Erythroblast (primary cell): ENCODE results near the gene DOCK8.

Source experiments
- DNase-seq, 2 experiments: peaks; one replicate each; lab custom pipeline; 2025; lab: John Stamatoyannopoulos, UW
- GATA1 ChIP-seq: IDR thresholded peaks from 2 replicates; pipeline ENCODE4 v1.6.1; 2011; ENCODE audit warnings: low read depth, mild to moderate bottlenecking, control low read depth, low read length, moderate library complexity
- POLR2A ChIP-seq: IDR thresholded peaks from 2 replicates; pipeline ENCODE4 v1.6.1; 2011; ENCODE audit warnings: mild to moderate bottlenecking, low read length

DOCK8 gene

GRCh38 chr9:331197-331596 is 116.5 kb downstream of the DOCK8 start:
- TF ChIP-seq GATA1 (no peak), POLR2A (no peak)
- DNase-seq = no peak

DNA sequence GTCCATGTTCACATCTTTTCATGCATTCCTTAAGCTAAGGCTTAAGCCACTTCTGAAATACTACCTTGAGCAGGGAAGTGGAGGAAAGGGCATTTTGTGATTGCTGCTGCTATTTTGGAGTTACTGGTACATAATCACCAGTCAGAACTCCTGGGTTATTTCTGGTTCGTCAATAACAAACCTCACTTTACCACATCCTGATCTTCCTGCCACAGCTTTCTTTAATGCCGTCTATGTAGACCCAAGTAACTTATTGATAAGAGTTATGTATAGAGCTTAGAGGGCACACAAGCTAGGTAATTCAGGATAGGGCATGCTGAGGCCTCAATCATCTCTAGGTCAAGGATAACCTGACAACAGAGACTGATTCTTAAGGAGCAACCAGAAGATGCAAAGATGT is 120.7 kb downstream of the DOCK8 start:
- no peak for DNase-seq
- TF ChIP-seq GATA1 (no peak), POLR2A (no peak)

DNA sequence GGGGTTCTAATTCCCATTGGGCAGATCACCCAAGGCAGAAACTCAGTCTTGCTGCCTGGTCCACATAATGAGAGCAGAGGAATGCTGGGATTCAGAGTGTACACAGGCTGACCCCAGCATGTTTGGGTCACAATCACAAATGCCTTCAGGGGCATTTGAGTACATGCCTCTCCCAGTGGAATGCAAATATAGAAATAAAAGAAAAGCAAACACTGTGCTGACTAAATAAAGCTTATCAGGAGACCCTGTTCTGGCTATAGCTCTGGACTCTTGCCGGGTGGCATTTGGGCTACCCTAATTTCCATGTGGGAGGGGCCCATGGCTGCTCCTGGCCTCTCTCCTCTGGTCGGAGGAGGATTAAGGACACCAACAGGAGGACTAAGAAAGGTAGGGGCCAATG is 121.4 kb downstream of the DOCK8 start:
- TF ChIP-seq POLR2A (no peak), GATA1 (no peak)
- DNase-seq = no peak

DNA sequence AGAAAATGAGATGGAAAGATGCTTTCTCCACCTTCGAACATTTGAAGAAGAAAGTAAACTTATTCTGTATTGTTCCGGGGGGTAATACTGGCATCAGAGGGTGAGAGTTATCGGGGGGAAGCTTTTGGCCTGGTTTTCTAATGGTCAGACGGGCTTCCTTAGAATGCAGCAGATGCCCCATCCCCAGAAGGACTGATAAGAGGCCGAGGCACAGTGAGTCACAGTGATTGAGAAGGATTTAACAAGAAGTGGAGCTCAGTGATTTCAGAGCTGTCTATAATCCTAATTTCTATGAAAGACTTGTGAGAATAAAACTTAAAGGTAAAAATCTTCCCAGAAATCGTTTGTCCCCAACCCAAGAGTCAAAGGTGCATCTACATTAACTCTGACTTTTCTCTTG is 123.9 kb downstream of the DOCK8 start:
- DNase-seq = no peak
- TF ChIP-seq GATA1 (no peak), POLR2A (no peak)

DNA sequence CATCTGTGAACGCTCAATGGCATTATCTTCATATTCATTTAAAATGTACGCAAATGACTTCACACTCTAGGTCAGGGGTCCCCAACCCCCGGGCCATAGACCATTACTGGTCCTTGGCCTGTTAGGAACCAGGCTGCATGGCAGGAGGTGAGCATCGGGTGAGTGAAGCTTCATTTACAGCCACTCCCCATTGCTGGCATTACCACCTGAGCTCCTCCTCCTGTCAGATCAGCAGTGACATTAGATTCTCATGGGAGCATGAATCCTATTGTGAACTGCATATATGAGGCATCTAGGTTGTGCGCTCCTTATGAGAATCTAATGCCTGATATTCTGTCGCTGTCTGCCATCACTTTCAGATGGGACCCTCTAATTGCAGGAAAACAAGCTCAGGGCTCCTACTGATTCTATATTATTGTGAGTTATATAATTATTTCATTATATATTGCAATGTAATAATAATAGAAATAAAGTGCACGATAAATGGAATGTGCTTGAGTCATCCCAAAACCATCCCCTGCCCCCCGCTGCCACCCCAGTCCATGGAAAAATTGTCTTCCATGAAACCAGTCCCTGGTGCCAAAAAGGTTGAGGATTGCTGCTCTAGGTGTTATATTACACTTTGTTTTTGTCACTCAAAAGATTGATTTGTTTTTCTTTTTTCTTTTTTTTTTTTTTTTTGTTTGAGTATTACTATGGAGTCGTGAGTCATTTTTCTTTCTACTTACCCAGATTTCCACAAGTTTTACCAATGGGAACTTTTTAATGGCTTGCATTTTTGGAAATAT is 127.2 kb downstream of the DOCK8 start:
- no peak for DNase-seq
- no peak for TF ChIP-seq GATA1
- no peak for TF ChIP-seq POLR2A

- TF ChIP-seq POLR2A (no peak), GATA1 (no peak)
- DNase-seq = no peak
Measured at GRCh38 chr9:343773-344172, 129.1 kb downstream of the DOCK8 start.

DNA sequence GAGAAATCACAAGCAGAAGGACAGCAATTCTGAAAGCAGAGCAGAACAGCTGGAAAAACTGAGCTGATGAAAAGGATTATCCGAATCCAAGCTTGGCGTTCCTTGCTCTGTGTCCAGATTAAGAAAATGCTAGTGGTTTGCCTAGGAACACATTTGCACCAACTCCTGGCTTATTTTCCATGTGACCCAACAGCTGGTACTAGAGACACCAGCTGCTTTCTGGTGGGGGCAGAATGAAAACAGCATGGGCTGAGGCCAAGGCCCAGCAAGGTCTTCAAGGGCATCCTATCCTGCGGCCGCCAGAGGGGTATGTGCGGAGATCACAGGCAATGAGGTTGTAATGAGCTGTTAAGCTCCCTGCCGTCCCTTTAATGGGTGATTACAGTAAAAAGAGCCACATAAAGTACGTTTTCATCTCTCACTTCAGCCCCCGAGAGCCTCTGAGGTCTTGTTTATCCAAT is 131.5 kb downstream of the DOCK8 start:
- no peak for DNase-seq
- TF ChIP-seq POLR2A = no peak
- TF ChIP-seq GATA1 = no peak

DNA sequence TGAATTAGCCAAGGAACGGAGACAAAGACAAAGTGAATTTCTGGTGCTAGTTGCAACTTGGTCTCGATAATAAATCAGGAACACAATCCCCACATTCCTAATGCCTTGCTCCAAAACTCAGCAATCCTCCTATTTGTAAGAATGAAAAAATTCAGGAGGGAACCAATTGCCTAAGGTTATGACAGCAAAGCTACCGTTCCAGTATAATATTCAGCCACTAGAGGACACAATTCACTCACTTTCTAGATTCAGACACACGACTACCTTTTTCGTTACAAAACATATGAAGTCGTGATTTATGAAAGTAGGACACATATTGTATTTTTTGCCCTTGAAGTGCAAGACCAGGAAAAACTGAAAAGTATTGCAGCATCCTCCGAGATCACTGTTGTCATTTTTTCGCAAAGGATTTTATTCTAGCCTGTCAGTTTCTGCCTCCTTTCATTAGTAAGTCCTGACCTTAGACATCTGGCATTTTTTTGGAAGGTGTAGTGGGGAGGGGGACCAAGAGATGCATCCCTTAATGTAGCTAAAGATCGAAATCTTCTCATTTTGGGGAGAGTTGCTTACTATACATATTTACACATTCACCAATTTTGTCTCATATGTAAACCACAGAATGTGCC is 133.1 kb downstream of the DOCK8 start:
- DNase-seq = peak; percentile 16 to 41
- no peak for TF ChIP-seq POLR2A
- no peak for TF ChIP-seq GATA1

DNA sequence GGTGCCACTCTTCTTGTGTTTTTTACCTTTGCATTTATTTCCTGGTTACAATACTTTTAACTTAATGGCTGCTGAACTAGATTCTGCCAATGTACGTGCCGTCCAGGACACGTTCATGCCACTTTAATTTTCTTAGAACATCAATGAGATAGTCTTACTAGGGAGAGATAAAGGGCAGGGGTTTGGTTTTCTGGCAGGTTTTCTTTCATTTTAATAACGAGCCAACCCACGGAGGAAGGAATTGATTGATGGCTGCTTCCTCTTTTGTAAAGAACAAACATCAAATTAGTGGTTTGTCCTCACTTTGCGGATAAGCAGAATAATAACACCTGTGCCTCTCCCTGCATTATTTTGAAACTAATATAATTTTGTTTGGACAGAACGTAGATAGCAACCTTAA is 135.7 kb downstream of the DOCK8 start:
- TF ChIP-seq GATA1 = no peak
- TF ChIP-seq POLR2A = no peak
- DNase-seq = no peak

DNA sequence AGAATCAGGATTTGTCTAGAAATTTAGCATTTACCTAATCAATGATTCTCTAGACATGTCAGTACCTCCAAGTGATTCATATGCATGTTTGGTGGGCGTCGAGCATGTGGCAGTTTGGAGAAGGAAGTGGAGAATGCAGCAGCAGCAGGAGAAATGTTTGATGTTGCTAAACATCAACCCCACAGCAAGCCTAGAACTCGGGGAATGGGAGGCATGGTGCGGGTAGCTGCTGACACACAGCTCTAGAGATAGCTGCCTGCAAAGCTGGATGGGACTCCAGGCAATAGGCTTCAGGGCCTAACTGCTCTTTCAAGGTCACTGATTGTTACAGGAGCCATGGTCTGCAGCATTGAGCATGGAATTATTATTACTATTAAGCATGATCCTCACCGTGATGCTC is 137.3 kb downstream of the DOCK8 start:
- DNase-seq = no peak
- TF ChIP-seq GATA1 (no peak), POLR2A (no peak)

DNA sequence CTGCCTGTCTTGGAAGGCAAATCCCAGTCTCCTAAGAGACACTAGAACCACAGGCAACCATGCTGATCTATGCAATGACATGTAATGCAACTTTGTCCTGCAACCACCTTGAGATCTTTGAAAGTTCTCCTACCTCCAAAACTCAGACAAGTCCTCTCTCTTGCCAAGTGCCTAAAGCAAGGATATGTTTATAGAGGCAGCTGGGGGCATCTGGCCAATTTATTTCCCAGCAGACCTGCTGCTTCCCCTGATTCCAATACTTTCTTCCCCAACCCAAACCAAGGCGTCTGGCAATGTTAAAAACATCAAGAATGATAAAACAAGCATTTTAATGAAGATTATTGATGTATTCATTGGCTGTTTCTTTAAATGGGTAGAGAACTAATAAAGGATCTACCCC is 138.4 kb downstream of the DOCK8 start:
- no peak for DNase-seq
- TF ChIP-seq POLR2A (no peak), GATA1 (no peak)

GRCh38 chr9:354453-354852 is 139.8 kb downstream of the DOCK8 start:
- TF ChIP-seq GATA1 = no peak
- no peak for TF ChIP-seq POLR2A

GRCh38 chr9:357560-357959 is 142.9 kb downstream of the DOCK8 start:
- TF ChIP-seq POLR2A (no peak), GATA1 (no peak)
- peak; percentile 68 to 71 for DNase-seq

More at GRCh38 chr9:354453-354852, 139.8 kb downstream of the DOCK8 start:
- DNase-seq = no peak

DNA sequence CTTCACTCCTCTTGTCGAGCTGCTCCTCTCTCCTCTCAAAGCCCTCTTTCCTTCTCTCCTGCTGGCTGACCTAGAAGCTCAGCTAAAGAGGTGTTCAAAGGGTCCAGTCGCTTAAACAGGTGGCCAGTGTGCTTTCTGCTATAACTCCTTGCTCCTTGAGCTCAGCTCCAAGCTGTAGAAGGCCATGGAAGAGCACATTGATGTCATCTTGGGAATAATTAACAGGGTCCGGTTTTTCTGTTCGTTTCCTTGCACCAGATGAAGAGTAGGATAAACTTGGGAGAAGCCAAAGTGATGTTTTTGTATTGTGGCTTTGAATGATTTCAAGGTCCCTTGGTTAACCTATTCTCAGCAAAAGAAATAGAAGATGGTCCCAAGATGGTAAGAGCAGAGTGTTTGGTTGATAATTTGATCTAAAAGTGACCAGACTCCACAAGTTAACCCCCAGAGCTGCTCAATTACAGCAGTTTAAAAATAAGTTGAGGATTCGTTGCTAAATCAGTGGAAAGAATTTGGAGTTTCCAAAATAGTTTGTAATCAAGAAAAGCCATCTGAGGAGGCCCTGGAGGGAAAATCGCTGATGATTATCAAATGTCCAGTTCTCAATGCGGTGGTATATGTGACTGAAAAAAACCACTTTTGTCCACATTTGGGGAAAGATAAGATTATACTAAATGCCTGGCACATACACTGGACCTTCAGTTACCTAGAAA is 148.1 kb downstream of the DOCK8 start:
- DNase-seq = no peak
- no peak for TF ChIP-seq POLR2A
- TF ChIP-seq GATA1 = no peak

GRCh38 chr9:363274-363612 is 148.6 kb downstream of the DOCK8 start:
- no peak for DNase-seq

More at GRCh38 chr9:363274-363612, 148.6 kb downstream of the DOCK8 start:
- no peak for TF ChIP-seq GATA1
